IMR-90 (cell line): ENCODE results near the gene USP20. TPM values are rescaled to one million over a fixed set of nuclear protein-coding genes. Genes with fewer than 3 reads are reported as not detected.

Source experiments
- ATAC-seq: fragments of 200-7000 bp; cut with Tn5 transposase; 2 replicates; pipeline ENCODE4 v1.9.1; 2020; ENCODE audit warnings: low read depth, mild to moderate bottlenecking, moderate library complexity
- BruUV-seq: library from RNA; stranded (reverse); fragments of 400-500 nt; replicated peaks from 2 replicates; lab custom pipeline; 2021; lab: Mats Ljungman, UMichigan
- CTCF ChIA-PET: fragments of 300-600 bp; formaldehyde crosslinking; extraction: SDS; loops from one replicate; lab custom pipeline; 2021; ENCODE audit warnings: antibody characterized with exemption; lab: Yijun Ruan, JAX
- POLR2A ChIA-PET: fragments of 300-600 bp; sonication (Branson Sonifier 250); formaldehyde crosslinking; loops from one replicate; lab custom pipeline; 2022; ENCODE audit warnings: antibody characterized with exemption; ENCODE audit not compliant: unreplicated experiment; lab: Charles Lee
- DNase-seq: peaks from one replicate; pipeline ENCODE4 v3.0.0; 2013
- H2AFZ ChIP-seq: replicated peaks from 2 replicates; pipeline ENCODE3; 2013; ENCODE audit warnings: low read length, mild to moderate bottlenecking; ENCODE audit not compliant: poor library complexity
- H2AK5ac ChIP-seq: 2 replicates; pipeline ENCODE4 v1.6.1; 2013; ENCODE audit warnings: low read depth, low read length, inconsistent platforms
- H2AK9ac ChIP-seq: replicated peaks from 2 replicates; pipeline ENCODE3; 2013; ENCODE audit warnings: mild to moderate bottlenecking, low read depth, low read length, moderate library complexity; ENCODE audit not compliant: poor library complexity
- H2BK120ac ChIP-seq: 2 replicates; pipeline ENCODE4 v1.6.1; 2013; ENCODE audit warnings: low read depth, low read length, inconsistent platforms
- H2BK15ac ChIP-seq: 3 replicates; pipeline ENCODE4 v1.6.1; 2013; ENCODE audit warnings: low read depth, low read length, inconsistent platforms
- H2BK20ac ChIP-seq: 2 replicates; pipeline ENCODE4 v1.6.1; 2013; ENCODE audit warnings: low read depth, mild to moderate bottlenecking, inconsistent platforms, low read length, moderate library complexity
- H2BK5ac ChIP-seq: 2 replicates; pipeline ENCODE4 v1.6.1; 2013; ENCODE audit warnings: mild to moderate bottlenecking, low read depth, low read length, inconsistent platforms; ENCODE audit not compliant: poor library complexity, severe bottlenecking
- H3K14ac ChIP-seq: replicated peaks from 2 replicates; pipeline ENCODE4 v1.6.1; 2013; ENCODE audit warnings: low read depth, low read length, inconsistent platforms
- H3K18ac ChIP-seq: 2 replicates; pipeline ENCODE4 v1.6.1; 2013; ENCODE audit warnings: low read depth, low read length, control low read depth
- H3K23ac ChIP-seq: 2 replicates; pipeline ENCODE4 v1.6.1; 2013; ENCODE audit warnings: low read depth, low read length, inconsistent platforms
- H3K27ac ChIP-seq: 2 replicates; pipeline ENCODE4 v1.5.1; 2013; ENCODE audit warnings: mild to moderate bottlenecking, control low read depth, low read length; ENCODE audit not compliant: insufficient read depth
- H3K27me3 ChIP-seq: 2 replicates; pipeline ENCODE4 v1.6.1; 2013; ENCODE audit warnings: low read length; ENCODE audit not compliant: control insufficient read depth, insufficient read depth
- H3K36me3 ChIP-seq: 2 replicates; pipeline ENCODE4 v1.6.1; 2013; ENCODE audit warnings: low read length, mixed read lengths; ENCODE audit not compliant: control insufficient read depth, insufficient read depth
- H3K4ac ChIP-seq: 2 replicates; pipeline ENCODE4 v1.6.1; 2013; ENCODE audit warnings: low read depth, low read length, inconsistent platforms
- H3K4me1 ChIP-seq: 2 replicates; pipeline ENCODE4 v1.6.1; 2013; ENCODE audit warnings: low read length, mixed read lengths; ENCODE audit not compliant: control insufficient read depth, insufficient read depth
- H3K4me2 ChIP-seq: 2 replicates; pipeline ENCODE4 v1.6.1; 2013; ENCODE audit warnings: low read depth, mild to moderate bottlenecking, control low read depth, low read length, moderate library complexity
- H3K4me3 ChIP-seq: 2 replicates; pipeline ENCODE4 v1.5.1; 2013; ENCODE audit warnings: low read depth, mild to moderate bottlenecking, control low read depth, low read length, moderate library complexity; ENCODE audit not compliant: insufficient read depth
- H3K56ac ChIP-seq: 2 replicates; pipeline ENCODE4 v1.6.1; 2013; ENCODE audit warnings: low read length, inconsistent platforms; ENCODE audit not compliant: insufficient read depth; ENCODE audit errors: extremely low read depth
- H3K79me1 ChIP-seq, 2 experiments: 2 replicates each; pipeline ENCODE4 v1.6.1; 2013; ENCODE audit warnings: low read length in 2 of 2, inconsistent platforms in 1 of 2, low read depth in 1 of 2
- H3K9ac ChIP-seq: 2 replicates; pipeline ENCODE4 v1.6.1; 2013; ENCODE audit warnings: low read depth, low read length, control low read depth
- H3K9me1 ChIP-seq: 2 replicates; pipeline ENCODE4 v1.6.1; 2013; ENCODE audit warnings: low read length, inconsistent platforms; ENCODE audit not compliant: insufficient read depth
- H3K9me3 ChIP-seq: 2 replicates; pipeline ENCODE4 v1.6.1; 2013; ENCODE audit warnings: low read length; ENCODE audit not compliant: control insufficient read depth, insufficient read depth
- H4K20me1 ChIP-seq: 2 replicates; pipeline ENCODE4 v1.6.1; 2013; ENCODE audit warnings: low read length, inconsistent platforms; ENCODE audit not compliant: insufficient read depth
- H4K5ac ChIP-seq: 2 replicates; pipeline ENCODE4 v1.6.1; 2013; ENCODE audit warnings: mild to moderate bottlenecking, low read depth, low read length, control low read depth
- H4K8ac ChIP-seq, 2 experiments: 2 replicates each; pipeline ENCODE4 v1.6.1; 2013; ENCODE audit warnings: low read depth in 2 of 2, low read length in 2 of 2, control low read depth in 1 of 2, inconsistent platforms in 1 of 2
- H4K91ac ChIP-seq: 2 replicates; pipeline ENCODE4 v1.6.1; 2013; ENCODE audit warnings: low read depth, low read length, inconsistent platforms; ENCODE audit not compliant: insufficient read depth
- BHLHE40 ChIP-seq: fragments of 150-350 bp; IDR thresholded peaks from 2 replicates; pipeline ENCODE4 v1.6.1; 2016; ENCODE audit warnings: mild to moderate bottlenecking, low read depth, low read length
- CEBPB ChIP-seq: IDR thresholded peaks from 2 replicates; pipeline ENCODE4 v1.6.1; 2012; ENCODE audit warnings: low read depth, low read length, improper control_type of control experiment
- CHD1 ChIP-seq: IDR thresholded peaks from 2 replicates; pipeline ENCODE4 v1.6.1; 2012; ENCODE audit warnings: low read depth, low read length, improper control_type of control experiment
- CTCF ChIP-seq: conservative IDR thresholded peaks from 2 replicates; pipeline ENCODE4 v1.5.1; 2012; ENCODE audit warnings: mild to moderate bottlenecking, low read depth, low read length, improper control_type of control experiment
- ELK1 ChIP-seq: fragments of 150-350 bp; IDR thresholded peaks from 2 replicates; pipeline ENCODE4 v1.6.1; 2016; ENCODE audit warnings: low read depth, mild to moderate bottlenecking, low read length, moderate library complexity, borderline replicate concordance
- FOS ChIP-seq: fragments of 150-350 bp; IDR thresholded peaks from 2 replicates; pipeline ENCODE4 v1.6.1; 2016; ENCODE audit warnings: low read depth, low read length
- MAZ ChIP-seq: IDR thresholded peaks from 2 replicates; pipeline ENCODE4 v1.6.1; 2012; ENCODE audit warnings: low read depth, mild to moderate bottlenecking, low read length, improper control_type of control experiment, moderate library complexity, borderline replicate concordance
- NFE2L2 ChIP-seq: fragments of 150-350 bp; IDR thresholded peaks from 2 replicates; pipeline ENCODE4 v1.6.1; 2016; ENCODE audit warnings: low read depth, mild to moderate bottlenecking, low read length
- POLR2A ChIP-seq: IDR thresholded peaks from 2 replicates; pipeline ENCODE4 v1.6.1; 2012; ENCODE audit warnings: mild to moderate bottlenecking, low read depth, low read length
- RCOR1 ChIP-seq: IDR thresholded peaks from 2 replicates; pipeline ENCODE4 v1.6.1; 2012; ENCODE audit warnings: mild to moderate bottlenecking, low read length, improper control_type of control experiment; ENCODE audit not compliant: insufficient replicate concordance
- RFX5 ChIP-seq: IDR thresholded peaks from 2 replicates; pipeline ENCODE4 v1.8.0; 2012; ENCODE audit warnings: low read depth, mild to moderate bottlenecking, low read length, moderate library complexity
- SMC3 ChIP-seq: fragments of 150-350 bp; IDR thresholded peaks from 2 replicates; pipeline ENCODE4 v1.6.1; 2016; ENCODE audit warnings: low read depth, mild to moderate bottlenecking, antibody characterized with exemption, low read length, moderate library complexity
- WGBS, 2 experiments: methylation state at CpG; one replicate each; pipeline versions ENCODE4 v1.1.5 to v1.1.7; 2013; ENCODE audit warnings: missing lambda C conversion rate in 2 of 2; ENCODE audit not compliant: insufficient read length in 1 of 2; ENCODE audit errors: extremely low coverage in 2 of 2; 5-methylcytosine and 5-hydroxymethylcytosine counted together
- dilution Hi-C: fragments of 300-500 bp; cut with HindIII; formaldehyde crosslinking; loops from one replicate; pipeline ENCODE4 v1.14.3; 2018; ENCODE audit warnings: low sequenced_read_pairs; ENCODE audit not compliant: unreplicated experiment
- in situ Hi-C: fragments of 300-500 bp; cut with MboI; formaldehyde crosslinking; loops from 3 replicates; pipeline ENCODE4 v1.14.3; 2019; ENCODE audit warnings: low sequenced_read_pairs, inconsistent platforms, mixed read lengths
- intact Hi-C: fragments of 100-400 bp; cut with micrococcal nuclease; formaldehyde crosslinking; loops from 2 replicates; pipeline ENCODE4 v1.10.0; 2022
- polyA plus RNA-seq, 3 experiments: library from polyadenylated mRNA; depleted of rRNA; stranded (reverse); fragments of >200 nt; gene quantifications; 2 replicates each; pipeline ENCODE4 v1.2.3, GENCODE V29; 2012; ENCODE audit warnings: low replicate concordance in 1 of 3
- total RNA-seq: library from RNA; depleted of rRNA; stranded (reverse); fragments of >200 nt; gene quantifications from 2 replicates; pipeline ENCODE4 v1.2.3, GENCODE V29; 2012
- TF ChIP-seq, protein P1 (sequence below): fragments of 150-350 bp; IDR thresholded peaks from 2 replicates; pipeline ENCODE4 v1.6.1; 2017; ENCODE audit warnings: mild to moderate bottlenecking, antibody characterized with exemption, low read length, low read depth

Gene USP20
- total and polyA plus RNA-seq, 2 of the 4 experiments (the other 2 are of a cell fraction), result 3.8 to 21.6 TPM

GRCh38 chr9:129811967-129812363, 23.3 kb upstream of the USP20 start:
- Histone ChIP-seq H2AK5ac (no peak overlapping the region), H4K8ac (no peak overlapping the region), H4K91ac (no peak overlapping the region), H3K36me3 (peaks cover 55% of the 10 kb centered on the region), H2BK120ac (no peak overlapping the region), H3K4me3 (no peak overlapping the region), H3K9ac (no peak overlapping the region), H3K4me2 (no peak overlapping the region), H3K4me1 (no peaks in the 10 kb centered on the region), H3K56ac (no peak overlapping the region), H4K20me1 (peaks cover 10% of the 10 kb centered on the region; the same call in 1 of the 2 replicates), H2AK9ac (no peak overlapping the region), H2AFZ (no peak overlapping the region), H3K4ac (no peak overlapping the region), H3K9me3 (no peaks in the 10 kb centered on the region), H3K27ac (no peak overlapping the region), H2BK20ac (no peak overlapping the region), H3K9me1 (no peaks in the 10 kb centered on the region; the same call in 1 of the 2 replicates), H3K23ac (no peak overlapping the region), H3K79me1 (peaks cover 10 to 40% of the 10 kb centered on the region in 2 experiments), H4K5ac (no peak overlapping the region), H3K14ac (no peak overlapping the region), H3K18ac (no peak overlapping the region), H2BK5ac (no peak overlapping the region), H3K27me3 (no peaks in the 10 kb centered on the region), H2BK15ac (no peak overlapping the region)
- BruUV-seq, result no TSS peak
- TF ChIP-seq RCOR1 (no peak), CTCF (no peak), FOS (no peak), CEBPB (no peak), NFE2L2 (no peak), ELK1 (no peak), CHD1 (no peak), MAZ (no peak), SMC3 (no peak), BHLHE40 (no peak), RFX5 (no peak), POLR2A (no peak)
- TF ChIP-seq, protein P1, sequence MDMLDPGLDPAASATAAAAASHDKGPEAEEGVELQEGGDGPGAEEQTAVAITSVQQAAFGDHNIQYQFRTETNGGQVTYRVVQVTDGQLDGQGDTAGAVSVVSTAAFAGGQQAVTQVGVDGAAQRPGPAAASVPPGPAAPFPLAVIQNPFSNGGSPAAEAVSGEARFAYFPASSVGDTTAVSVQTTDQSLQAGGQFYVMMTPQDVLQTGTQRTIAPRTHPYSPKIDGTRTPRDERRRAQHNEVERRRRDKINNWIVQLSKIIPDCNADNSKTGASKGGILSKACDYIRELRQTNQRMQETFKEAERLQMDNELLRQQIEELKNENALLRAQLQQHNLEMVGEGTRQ, result no peak
- in situ Hi-C loops, result no loop called here
- intact Hi-C loops, result no loop called here
- ATAC-seq, result no peak
- ChIA-PET CTCF (no interaction called here), POLR2A (no interaction called here)
- 97% methylated on average over 5 of the region's 6 CpGs; no CpG with 5 or more reads in 1 of the 2 experiments for WGBS, 2 experiments
- dilution Hi-C loops, result no loop called here
- no peak for DNase-seq
